SK-N-SH treated with all-trans-retinoic acid at 6 μM for 48 hours (cell line): ENCODE data around the gene GNG14.
A peak's percentile ranks its signal among the peaks of the same experiment; 100 is the strongest.

ENCODE experiments used
- ATAC-seq: fragments of 200-7000 bp; cut with Tn5 transposase; 3 replicates; pipeline ENCODE4 v1.9.1; 2020; ENCODE audit warnings: mild to moderate bottlenecking, moderate library complexity
- ARNTL ChIP-seq: fragments of 450-650 bp; formaldehyde crosslinking; IDR thresholded peaks from 2 replicates; pipeline ENCODE4 v1.5.0; 2020; ENCODE audit warnings: low read depth, mild to moderate bottlenecking, moderate library complexity, borderline replicate concordance
- BACH2 ChIP-seq: fragments of 250-450 bp; sonication (Bioruptor Pico); IDR thresholded peaks from 2 replicates; pipeline ENCODE4 v1.9.0; 2021; ENCODE audit warnings: mild to moderate bottlenecking, borderline replicate concordance
- CSDC2 ChIP-seq: fragments of 250-450 bp; sonication (Bioruptor Pico); IDR thresholded peaks from 2 replicates; pipeline ENCODE4 v1.5.0; 2020; ENCODE audit warnings: mild to moderate bottlenecking, moderate library complexity
- CSRNP3 ChIP-seq: fragments of 250-450 bp; sonication (Bioruptor Pico); IDR thresholded peaks from 2 replicates; pipeline ENCODE4 v1.5.1; 2021; ENCODE audit warnings: mild to moderate bottlenecking, moderate library complexity
- ESRRG ChIP-seq: fragments of 250-450 bp; sonication (Bioruptor Pico); IDR thresholded peaks from 2 replicates; pipeline ENCODE4 v1.6.1; 2021; ENCODE audit warnings: mild to moderate bottlenecking
- GLIS3 ChIP-seq: fragments of 250-450 bp; sonication (Bioruptor Pico); IDR thresholded peaks from 2 replicates; pipeline ENCODE4 v1.5.0; 2020; ENCODE audit warnings: mild to moderate bottlenecking, moderate library complexity
- ISL1 ChIP-seq: fragments of 250-450 bp; sonication (Bioruptor Pico); IDR thresholded peaks from 2 replicates; pipeline ENCODE4 v2.1.2; 2022; ENCODE audit warnings: mild to moderate bottlenecking, moderate library complexity
- OSR1 ChIP-seq: fragments of 250-450 bp; sonication (Bioruptor Pico); IDR thresholded peaks from 2 replicates; pipeline ENCODE4 v1.8.0; 2022; ENCODE audit warnings: moderate library complexity, mild to moderate bottlenecking, inconsistent platforms
- PATZ1 ChIP-seq: fragments of 250-450 bp; sonication (Bioruptor Pico); IDR thresholded peaks from 2 replicates; pipeline ENCODE4 v1.8.0; 2020; ENCODE audit warnings: mild to moderate bottlenecking, moderate library complexity, borderline replicate concordance
- PPARA ChIP-seq: fragments of 250-450 bp; sonication (Bioruptor Pico); IDR thresholded peaks from 2 replicates; pipeline ENCODE4 v1.5.0; 2020; ENCODE audit warnings: mild to moderate bottlenecking, borderline replicate concordance
- RARB ChIP-seq: fragments of 250-450 bp; sonication (Bioruptor Pico); IDR thresholded peaks from 2 replicates; pipeline ENCODE4 v1.8.0; 2021; ENCODE audit warnings: mild to moderate bottlenecking, moderate library complexity
- SNAI2 ChIP-seq: fragments of 250-450 bp; sonication (Bioruptor Pico); IDR thresholded peaks from 2 replicates; pipeline ENCODE4 v1.5.0; 2020; ENCODE audit warnings: mild to moderate bottlenecking, moderate library complexity
- TOX ChIP-seq: fragments of 250-450 bp; sonication (Bioruptor Pico); IDR thresholded peaks from 2 replicates; pipeline ENCODE4 v1.8.0; 2021; ENCODE audit warnings: mild to moderate bottlenecking, moderate library complexity, borderline replicate concordance
- ZC3H10 ChIP-seq: fragments of 250-450 bp; sonication (Bioruptor Pico); IDR thresholded peaks from 2 replicates; pipeline ENCODE4 v1.5.1; 2021; ENCODE audit warnings: mild to moderate bottlenecking, moderate library complexity
- ZFP30 ChIP-seq: fragments of 450-650 bp; formaldehyde crosslinking; IDR thresholded peaks from 2 replicates; pipeline ENCODE4 v1.5.0; 2022; ENCODE audit warnings: mild to moderate bottlenecking, moderate library complexity
- ZNF565 ChIP-seq: fragments of 450-650 bp; formaldehyde crosslinking; conservative IDR thresholded peaks from 2 replicates; pipeline ENCODE4 v1.5.0; 2020; ENCODE audit warnings: low read depth, mild to moderate bottlenecking, moderate library complexity
- ZNF70 ChIP-seq: fragments of 450-650 bp; formaldehyde crosslinking; IDR thresholded peaks from 2 replicates; pipeline ENCODE4 v1.5.0; 2020; ENCODE audit warnings: mild to moderate bottlenecking, moderate library complexity
- ZNF8 ChIP-seq: fragments of 450-650 bp; formaldehyde crosslinking; IDR thresholded peaks from 2 replicates; pipeline ENCODE4 v1.5.0; 2020; ENCODE audit warnings: mild to moderate bottlenecking, moderate library complexity
- TF ChIP-seq, protein P1 (sequence below): fragments of 250-450 bp; sonication (Bioruptor Pico); IDR thresholded peaks from 2 replicates; pipeline ENCODE4 v1.5.1; 2020; ENCODE audit warnings: low read depth, mild to moderate bottlenecking, moderate library complexity
- TF ChIP-seq, protein P2 (sequence below): fragments of 250-450 bp; sonication (Bioruptor Pico); IDR thresholded peaks from 2 replicates; pipeline ENCODE4 v1.5.0; 2020; ENCODE audit warnings: mild to moderate bottlenecking, moderate library complexity
- TF ChIP-seq, protein P3 (sequence below): fragments of 250-450 bp; sonication (Bioruptor Pico); IDR thresholded peaks from 2 replicates; pipeline ENCODE4 v1.8.0; 2021; ENCODE audit warnings: low read depth, mild to moderate bottlenecking, moderate library complexity, borderline replicate concordance

The GNG14 gene

DNA sequence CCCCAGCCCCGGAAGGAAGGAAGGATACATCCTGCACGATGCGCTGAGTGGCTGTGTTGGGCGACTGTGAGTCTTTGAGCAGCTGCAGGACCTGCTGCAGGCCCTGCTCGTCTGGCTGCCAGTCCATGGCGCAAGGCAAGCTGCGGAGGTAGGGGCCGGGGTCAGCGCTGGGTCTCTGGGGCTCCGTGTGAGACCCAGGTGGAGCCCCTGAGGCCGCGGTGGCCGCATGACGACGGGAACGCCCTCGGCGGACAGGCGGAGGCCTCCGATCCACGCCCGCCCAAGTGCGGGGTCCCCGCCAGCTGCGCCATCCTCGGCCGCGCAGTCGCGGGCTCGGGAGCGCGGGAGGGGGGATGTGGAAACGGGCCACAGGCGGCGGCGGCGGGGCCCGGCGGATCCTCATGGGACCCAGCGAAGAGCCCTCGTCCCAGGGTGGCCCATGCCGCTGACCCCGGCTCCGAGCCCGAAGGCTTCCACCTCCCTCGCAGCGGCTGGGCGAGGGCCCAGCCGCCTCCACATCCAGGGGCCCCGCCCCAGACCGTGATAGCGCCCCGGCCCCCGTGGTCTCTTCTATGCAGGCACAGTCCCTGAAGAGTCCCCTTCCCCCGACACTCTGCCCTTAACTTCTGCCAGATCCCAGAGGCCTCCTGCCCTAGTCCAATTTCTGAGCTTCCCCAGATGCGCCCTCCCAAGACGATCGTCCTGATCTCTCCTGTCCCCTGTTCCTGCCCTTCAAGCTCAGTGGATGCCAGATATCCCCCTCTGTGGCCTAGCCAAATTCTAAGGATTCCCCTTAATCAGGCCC lies 33.3 kb downstream of the GNG14 start:
- peak; percentile 3 for ATAC-seq
- TF ChIP-seq CSDC2: no peak
- no peak for TF ChIP-seq ZFP30 (CRISPR knock-in tag)
- TF ChIP-seq PATZ1 (CRISPR knock-in tag): no peak
- no peak for TF ChIP-seq BACH2
- TF ChIP-seq, protein P1, sequence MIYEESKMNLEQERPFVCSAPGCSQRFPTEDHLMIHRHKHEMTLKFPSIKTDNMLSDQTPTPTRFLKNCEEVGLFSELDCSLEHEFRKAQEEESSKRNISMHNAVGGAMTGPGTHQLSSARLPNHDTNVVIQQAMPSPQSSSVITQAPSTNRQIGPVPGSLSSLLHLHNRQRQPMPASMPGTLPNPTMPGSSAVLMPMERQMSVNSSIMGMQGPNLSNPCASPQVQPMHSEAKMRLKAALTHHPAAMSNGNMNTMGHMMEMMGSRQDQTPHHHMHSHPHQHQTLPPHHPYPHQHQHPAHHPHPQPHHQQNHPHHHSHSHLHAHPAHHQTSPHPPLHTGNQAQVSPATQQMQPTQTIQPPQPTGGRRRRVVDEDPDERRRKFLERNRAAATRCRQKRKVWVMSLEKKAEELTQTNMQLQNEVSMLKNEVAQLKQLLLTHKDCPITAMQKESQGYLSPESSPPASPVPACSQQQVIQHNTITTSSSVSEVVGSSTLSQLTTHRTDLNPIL (CRISPR knock-in tag): no peak
- no peak for TF ChIP-seq ZC3H10
- TF ChIP-seq CSRNP3: no peak
- TF ChIP-seq RARB: no peak
- TF ChIP-seq ISL1 (CRISPR knock-in tag): no peak
- no peak for TF ChIP-seq ESRRG (CRISPR knock-in tag)
- no peak for TF ChIP-seq PPARA (CRISPR knock-in tag)
- TF ChIP-seq TOX (CRISPR knock-in tag): no peak
- TF ChIP-seq, protein P2, sequence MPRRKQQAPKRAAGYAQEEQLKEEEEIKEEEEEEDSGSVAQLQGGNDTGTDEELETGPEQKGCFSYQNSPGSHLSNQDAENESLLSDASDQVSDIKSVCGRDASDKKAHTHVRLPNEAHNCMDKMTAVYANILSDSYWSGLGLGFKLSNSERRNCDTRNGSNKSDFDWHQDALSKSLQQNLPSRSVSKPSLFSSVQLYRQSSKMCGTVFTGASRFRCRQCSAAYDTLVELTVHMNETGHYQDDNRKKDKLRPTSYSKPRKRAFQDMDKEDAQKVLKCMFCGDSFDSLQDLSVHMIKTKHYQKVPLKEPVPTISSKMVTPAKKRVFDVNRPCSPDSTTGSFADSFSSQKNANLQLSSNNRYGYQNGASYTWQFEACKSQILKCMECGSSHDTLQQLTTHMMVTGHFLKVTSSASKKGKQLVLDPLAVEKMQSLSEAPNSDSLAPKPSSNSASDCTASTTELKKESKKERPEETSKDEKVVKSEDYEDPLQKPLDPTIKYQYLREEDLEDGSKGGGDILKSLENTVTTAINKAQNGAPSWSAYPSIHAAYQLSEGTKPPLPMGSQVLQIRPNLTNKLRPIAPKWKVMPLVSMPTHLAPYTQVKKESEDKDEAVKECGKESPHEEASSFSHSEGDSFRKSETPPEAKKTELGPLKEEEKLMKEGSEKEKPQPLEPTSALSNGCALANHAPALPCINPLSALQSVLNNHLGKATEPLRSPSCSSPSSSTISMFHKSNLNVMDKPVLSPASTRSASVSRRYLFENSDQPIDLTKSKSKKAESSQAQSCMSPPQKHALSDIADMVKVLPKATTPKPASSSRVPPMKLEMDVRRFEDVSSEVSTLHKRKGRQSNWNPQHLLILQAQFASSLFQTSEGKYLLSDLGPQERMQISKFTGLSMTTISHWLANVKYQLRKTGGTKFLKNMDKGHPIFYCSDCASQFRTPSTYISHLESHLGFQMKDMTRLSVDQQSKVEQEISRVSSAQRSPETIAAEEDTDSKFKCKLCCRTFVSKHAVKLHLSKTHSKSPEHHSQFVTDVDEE (CRISPR knock-in tag): no peak
- no peak for TF ChIP-seq ZNF70
- TF ChIP-seq OSR1 (CRISPR knock-in tag): no peak
- TF ChIP-seq ZNF8: no peak
- no peak for TF ChIP-seq SNAI2 (CRISPR knock-in tag)

- peak; percentile 36 for ATAC-seq
- TF ChIP-seq RARB: no peak
- no peak for TF ChIP-seq ARNTL (CRISPR knock-in tag)
- no peak for TF ChIP-seq ESRRG (CRISPR knock-in tag)
- no peak for TF ChIP-seq ZFP30 (CRISPR knock-in tag)
- TF ChIP-seq ZNF565 (CRISPR knock-in tag): no peak
- TF ChIP-seq, protein P3, sequence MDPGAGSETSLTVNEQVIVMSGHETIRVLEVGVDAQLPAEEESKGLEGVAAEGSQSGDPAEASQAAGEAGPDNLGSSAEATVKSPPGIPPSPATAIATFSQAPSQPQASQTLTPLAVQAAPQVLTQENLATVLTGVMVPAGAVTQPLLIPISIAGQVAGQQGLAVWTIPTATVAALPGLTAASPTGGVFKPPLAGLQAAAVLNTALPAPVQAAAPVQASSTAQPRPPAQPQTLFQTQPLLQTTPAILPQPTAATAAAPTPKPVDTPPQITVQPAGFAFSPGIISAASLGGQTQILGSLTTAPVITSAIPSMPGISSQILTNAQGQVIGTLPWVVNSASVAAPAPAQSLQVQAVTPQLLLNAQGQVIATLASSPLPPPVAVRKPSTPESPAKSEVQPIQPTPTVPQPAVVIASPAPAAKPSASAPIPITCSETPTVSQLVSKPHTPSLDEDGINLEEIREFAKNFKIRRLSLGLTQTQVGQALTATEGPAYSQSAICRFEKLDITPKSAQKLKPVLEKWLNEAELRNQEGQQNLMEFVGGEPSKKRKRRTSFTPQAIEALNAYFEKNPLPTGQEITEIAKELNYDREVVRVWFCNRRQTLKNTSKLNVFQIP (CRISPR knock-in tag): no peak
- no peak for TF ChIP-seq ZNF8
- TF ChIP-seq PATZ1 (CRISPR knock-in tag): no peak
- no peak for TF ChIP-seq SNAI2 (CRISPR knock-in tag)
- no peak for TF ChIP-seq TOX (CRISPR knock-in tag)
- no peak for TF ChIP-seq GLIS3
- TF ChIP-seq CSDC2: no peak
- no peak for TF ChIP-seq ISL1 (CRISPR knock-in tag)
- no peak for TF ChIP-seq ZC3H10
- TF ChIP-seq, protein P2 (CRISPR knock-in tag): no peak
- TF ChIP-seq, protein P1 (CRISPR knock-in tag): no peak
These were observed 34.1 kb downstream of the GNG14 start for GRCh38 chr19:12721656-12722565.
